OCI-LY1 (cell line): Measurements from ENCODE around the gene TATDN2.

Experiments
- CTCF ChIP-seq: fragments of 200-600 bp; sonication (generic), shearing (Covaris generic); IDR thresholded peaks from 2 replicates; pipeline ENCODE4 v1.5.1; 2017; ENCODE audit warnings: mild to moderate bottlenecking, antibody characterized with exemption, low read length, moderate library complexity, mixed read lengths
- EZH2 ChIP-seq: fragments of 200-600 bp; sonication (generic), shearing (Covaris generic); IDR thresholded peaks from 2 replicates; pipeline ENCODE4 v1.8.0; 2017; ENCODE audit warnings: borderline replicate concordance, mixed run types, mild to moderate bottlenecking, antibody characterized with exemption, low read length, moderate library complexity, mixed read lengths

DNA sequence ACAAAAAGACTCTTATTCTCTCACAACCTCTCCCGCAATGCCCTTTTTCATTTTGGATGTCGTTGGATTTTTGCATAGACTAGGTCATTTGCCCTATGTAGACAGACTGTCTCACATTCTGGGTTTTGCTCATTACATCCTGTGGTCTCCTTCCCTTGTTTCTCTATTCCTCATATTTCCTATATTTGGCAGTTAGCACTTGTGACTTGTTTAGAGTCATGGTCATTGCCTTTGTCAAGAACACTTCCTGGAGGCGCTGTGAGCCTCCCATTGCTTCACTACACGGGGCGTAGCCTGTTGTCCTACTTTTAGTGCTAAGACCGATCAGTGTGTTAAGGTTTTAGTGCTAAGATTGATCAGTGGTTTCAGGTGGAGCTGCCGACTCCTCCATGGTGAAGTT, 16.1 kb upstream of the TATDN2 start:
- TF ChIP-seq CTCF = no peak
- TF ChIP-seq EZH2 = no peak
